Measurements from ENCODE around the gene RPS6KB2.
"Not testable (repeated sequence)": the region's sequence is repeated elsewhere in the genome, so short reads cannot be mapped to it uniquely, and the experiment has no call there.

Gene RPS6KB2

DNA sequence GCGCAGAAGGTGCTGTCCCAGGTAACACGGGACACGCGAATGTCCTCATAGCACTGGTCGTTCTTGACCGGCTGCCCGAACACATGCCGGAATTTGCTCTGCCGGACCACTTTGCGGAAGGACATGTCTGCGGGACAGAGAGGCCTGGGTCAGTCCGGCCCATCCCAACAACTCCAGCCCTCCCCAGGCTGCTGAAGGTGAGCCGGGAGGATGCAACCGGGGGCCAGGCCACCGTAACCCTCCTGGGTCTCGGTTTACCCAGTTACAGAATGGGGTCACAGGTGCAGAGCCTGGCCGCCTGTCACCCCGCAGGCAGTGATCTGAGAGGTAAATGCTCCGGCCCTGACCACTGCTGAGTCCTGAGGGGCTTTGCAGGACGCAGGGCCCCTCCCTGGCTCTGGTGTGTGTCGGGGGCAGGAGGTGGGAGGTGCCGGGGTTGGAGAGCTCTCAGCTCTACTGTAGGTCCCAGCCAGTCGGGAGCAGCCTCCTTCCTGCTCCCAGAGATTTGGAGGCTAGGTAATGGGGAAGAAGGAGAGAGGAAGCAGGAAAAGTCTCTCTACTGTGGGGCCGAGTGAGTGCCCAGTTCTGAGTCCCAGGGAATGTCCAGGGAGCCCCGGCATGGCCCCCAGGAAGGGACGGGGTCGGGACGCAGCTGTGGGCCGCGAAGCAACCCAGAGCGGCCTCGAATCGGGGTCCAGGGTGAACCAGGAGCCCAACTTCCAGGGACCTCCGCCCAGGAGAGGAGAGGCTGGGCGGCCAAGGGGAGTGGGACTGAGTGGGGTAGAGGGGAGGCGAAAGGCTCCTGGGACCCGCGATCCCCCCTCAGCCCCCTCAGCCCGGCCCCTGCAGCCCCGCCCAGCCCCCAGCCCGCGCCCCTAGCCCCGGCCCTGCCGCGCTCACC, 14.5 kb downstream of the RPS6KB2 start:
- DNase-seq (ENCODE audit: low spot score): no peak

DNA sequence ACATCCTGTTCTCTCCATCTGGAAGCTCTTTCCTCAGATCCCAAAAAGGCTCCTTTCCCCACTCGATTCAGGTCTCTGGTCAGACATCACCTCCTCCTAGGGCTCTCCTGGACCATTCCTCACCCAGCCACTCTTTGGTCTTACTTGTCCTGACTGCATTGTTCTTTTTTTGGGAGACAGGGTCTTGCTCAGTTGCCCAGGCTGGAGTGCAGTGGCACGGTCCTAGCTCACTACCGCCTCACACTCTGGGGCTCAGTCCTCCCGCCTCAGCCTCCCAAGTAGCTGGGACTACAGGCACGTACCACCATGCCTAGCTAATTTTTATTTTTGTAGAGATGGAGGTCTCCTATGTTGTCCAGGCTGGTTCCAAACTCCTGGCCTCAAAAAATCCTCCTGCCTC, 17.2 kb downstream of the RPS6KB2 start:
- no peak for DNase-seq (ENCODE audit: low spot score)

GRCh38 chr11:67448220-67448609, 19.9 kb downstream of the RPS6KB2 start:
- no peak for DNase-seq (ENCODE audit: low spot score)

DNA sequence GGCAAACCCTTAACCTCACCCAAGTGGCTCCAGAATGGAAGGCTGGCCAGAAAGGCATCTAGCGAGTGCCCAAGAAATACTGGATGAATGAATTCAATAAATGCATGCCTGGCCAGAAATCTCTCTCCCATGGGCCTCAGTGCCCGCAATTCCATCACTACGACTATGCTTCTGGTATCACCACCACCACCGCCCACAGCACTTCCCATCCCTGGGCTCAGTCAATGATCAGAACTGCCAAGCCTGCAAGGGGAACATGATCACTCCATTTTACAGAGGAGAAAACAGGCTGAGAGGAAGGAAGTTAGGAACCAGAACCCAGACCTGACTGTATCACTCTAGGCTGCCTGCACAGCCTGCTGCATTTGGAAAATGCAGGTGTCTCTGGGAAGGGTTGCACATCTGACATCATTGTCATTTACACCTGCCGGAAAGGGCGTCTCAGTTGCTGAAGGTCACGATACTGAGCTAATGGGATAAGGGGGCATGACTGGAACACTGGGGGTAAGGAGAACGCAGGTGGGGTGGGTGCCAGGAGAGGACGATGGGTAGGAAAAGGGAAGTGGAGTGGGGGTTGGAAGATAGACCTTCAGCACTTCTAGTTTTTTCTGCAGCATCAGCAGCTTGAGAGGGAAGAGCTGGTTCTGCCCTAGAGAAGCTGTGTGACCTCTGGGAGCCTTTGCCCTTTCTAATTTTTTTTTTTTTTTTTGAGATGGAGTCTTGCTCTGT, 21.0 kb downstream of the RPS6KB2 start:
- DNase-seq (ENCODE audit: low spot score): no peak

DNA sequence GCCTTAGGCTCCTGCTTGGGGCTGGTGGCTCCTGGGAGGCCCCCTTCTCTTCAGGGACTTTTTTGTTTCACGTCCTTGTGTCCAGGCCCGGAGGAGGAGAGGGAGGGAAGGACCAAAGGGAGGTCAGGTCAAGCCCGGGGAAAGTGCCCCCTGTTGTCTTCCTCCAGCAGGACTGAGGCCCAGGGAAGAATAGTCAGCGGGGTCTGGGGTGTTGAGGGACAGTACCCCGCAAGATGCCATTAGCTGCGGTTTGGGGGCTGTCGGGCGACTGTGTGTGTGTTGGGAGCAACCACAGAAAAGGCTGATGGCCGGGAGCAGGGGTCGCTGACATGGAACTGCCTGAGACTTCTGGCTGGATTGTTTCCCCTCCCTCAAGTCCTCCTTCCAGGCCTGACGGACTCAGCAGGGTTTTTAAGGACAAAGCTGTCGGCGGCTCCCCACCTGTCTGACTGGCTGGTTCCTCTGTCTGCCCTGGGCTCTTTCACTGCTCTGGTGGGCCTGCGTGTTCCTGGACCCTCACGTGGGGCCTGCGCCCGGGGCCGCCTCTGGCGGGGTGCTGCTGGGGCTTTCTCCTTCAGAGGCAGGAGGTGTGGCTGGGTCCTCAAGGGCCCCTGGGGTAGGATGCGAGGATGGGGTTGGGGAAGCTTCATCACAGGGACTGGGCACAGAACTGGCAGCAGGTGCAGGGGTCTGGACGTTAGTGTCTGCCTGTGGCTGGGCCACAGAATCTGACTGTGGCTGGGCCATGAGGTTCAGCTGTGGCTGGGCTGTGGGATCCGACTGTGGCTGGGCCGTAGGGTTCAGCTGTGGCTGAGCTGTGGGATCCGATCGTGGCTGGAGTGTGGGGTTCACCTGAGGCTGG, 22.7 kb downstream of the RPS6KB2 start:
- no peak for DNase-seq (ENCODE audit: low spot score)

- no peak for DNase-seq (ENCODE audit: low spot score)
Measured at GRCh38 chr11:67451658-67451976, 23.3 kb downstream of the RPS6KB2 start.

DNA sequence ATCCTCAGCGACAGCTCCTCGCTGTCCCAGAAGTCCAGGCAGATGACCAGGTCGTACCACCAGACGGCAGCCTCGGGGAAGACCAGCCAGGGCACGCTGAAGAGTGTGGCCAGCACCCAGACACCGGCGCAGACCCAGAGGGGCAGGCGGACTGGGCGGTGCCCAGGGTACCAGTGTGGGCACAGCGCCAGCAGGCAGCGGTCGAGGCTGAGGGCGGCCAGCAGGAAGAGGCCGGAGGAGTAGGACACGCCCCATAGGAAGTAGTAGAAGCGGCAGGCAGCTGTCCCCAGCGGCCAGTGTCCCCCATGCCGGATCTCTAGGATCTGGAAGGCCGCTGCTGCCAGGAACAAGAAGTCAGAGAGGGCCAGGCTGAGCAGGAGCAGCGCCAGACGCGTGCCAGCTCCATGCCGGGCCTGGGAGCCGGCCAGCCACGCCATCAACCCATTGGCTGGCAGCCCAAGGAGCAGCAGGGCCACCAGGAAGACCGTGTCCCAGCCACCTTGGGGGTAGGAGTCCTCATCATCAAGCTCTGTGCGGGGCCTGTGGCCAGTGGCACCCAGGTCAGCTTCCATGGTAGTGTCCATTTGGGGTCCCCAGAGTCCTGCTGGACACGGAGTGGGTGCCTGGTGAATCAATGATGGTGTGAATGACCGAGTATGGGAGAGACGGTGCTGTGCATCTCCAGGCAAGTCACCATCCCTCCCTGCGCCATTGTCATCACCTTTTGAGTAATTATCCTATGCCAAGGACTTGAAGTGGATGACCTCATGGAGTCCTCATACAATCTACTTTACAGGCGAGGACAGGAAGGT, 24.1 kb downstream of the RPS6KB2 start, which contains the start of gene GPR152:
TSS of gene GPR152 (minus strand) at position 589 of the 812 bp plus-strand sequence. CDS start at position 584, 5 bp downstream.
- DNase-seq (ENCODE audit: low spot score): no peak

GRCh38 chr11:67453816-67454732, 25.8 kb downstream of the RPS6KB2 start:
- DNase-seq (ENCODE audit: low spot score): no peak

GRCh38 chr11:67455054-67455453, 26.8 kb downstream of the RPS6KB2 start, which contains the start of gene CABP4:
Gene CABP4, plus strand, starts transcription at chr11:67455354. Its CDS starts 70 bp downstream, at chr11:67455424.
- DNase-seq (ENCODE audit: low spot score): no peak

GRCh38 chr11:67456068-67456705, 27.9 kb downstream of the RPS6KB2 start:
- DNase-seq (ENCODE audit: low spot score): no peak

DNA sequence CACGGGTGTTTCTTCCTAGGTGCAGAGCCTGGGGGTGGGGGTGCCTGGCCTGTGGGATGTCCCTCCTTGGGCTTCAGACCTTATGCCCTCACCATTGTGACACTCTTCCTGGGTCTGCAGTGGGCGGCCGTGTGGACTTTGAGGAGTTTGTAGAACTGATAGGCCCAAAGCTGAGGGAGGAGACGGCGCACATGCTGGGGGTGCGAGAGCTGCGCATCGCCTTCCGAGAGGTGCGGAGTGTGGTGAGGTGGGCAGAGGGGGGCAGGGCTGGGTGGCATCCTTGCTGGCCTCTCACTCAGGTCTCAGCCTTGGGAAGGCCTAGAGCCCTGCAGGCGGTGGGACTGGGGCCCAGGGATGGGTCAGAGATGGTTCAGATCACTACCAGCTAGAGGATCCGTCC, 29.2 kb downstream of the RPS6KB2 start:
- no peak for DNase-seq (ENCODE audit: low spot score)

GRCh38 chr11:67458266-67458665, 30.0 kb downstream of the RPS6KB2 start:
- no peak for DNase-seq (ENCODE audit: low spot score)

GRCh38 chr11:67463186-67463585, 34.9 kb downstream of the RPS6KB2 start:
- DNase-seq (ENCODE audit: low spot score): no peak

- no peak for DNase-seq (ENCODE audit: low spot score)
Measured at GRCh38 chr11:67463680-67464410, 35.6 kb downstream of the RPS6KB2 start.

DNA sequence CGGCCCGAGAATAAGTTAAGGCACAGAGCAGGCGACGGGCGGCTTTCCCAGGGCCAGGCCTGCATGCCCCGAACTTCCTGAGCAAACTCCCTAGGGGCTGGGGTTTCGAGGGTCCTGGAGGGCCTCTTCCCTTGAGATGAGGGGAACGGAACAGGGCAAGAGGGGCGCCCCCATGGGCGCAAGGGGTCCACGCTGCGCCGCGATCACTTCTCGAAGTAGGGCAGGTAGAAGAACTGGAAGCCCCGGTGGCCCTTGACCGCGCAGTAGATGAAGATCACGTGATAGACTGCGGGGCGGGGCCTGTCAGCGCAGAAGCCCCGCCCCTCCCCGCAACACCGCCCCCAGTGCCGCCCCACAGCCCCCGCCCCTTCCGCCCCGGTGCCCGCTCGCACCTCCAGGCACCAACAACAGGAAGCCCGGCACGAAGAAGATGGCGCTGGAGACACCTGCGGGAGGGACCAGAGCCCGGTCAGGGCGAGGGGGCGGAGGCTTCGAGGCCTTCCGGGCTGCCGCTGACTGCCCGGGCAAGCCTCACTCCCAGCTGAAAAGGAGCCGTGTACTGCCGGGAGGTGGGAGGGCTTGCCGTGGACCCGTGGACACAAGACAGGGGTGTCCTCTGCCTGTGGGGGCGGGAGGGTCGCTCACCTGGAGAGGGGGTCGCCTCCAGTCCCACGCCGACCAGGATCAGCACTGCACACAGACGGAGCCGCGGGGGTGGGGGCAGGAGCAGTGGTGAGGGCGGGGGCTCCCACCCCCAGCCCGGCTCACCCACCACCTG, 36.3 kb downstream of the RPS6KB2 start:
- peak; percentile 100 for DNase-seq (ENCODE audit: low spot score)

- no peak for DNase-seq (ENCODE audit: low spot score)
Measured at GRCh38 chr11:67465189-67465510, 36.9 kb downstream of the RPS6KB2 start.

DNA sequence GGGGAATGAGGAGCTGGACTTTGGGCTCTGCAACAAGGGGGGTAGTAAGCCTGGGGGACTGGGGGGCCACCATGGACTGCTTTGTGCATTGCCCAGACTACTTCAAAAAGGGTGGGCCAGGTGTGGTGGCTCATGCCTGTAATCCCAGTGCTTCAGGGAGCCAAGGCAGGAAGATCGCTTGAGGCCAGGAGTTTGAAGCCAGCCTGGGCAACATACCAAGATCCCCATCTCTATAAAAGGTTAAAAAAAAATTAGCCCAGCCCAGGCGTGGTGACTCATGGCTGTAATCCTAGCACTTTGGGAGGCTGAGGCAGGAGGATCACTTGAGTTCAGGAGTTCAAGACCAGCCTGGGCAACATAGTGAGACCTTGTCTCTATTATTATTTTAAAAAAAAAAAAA, 37.2 kb downstream of the RPS6KB2 start:
- DNase-seq (ENCODE audit: low spot score): not testable (repeated sequence)

GRCh38 chr11:67466367-67466766, 38.1 kb downstream of the RPS6KB2 start:
- DNase-seq (ENCODE audit: low spot score): no peak

Measured in HuH-7.5 (cell line).